GM23338 (cell line): ENCODE measurements around the gene TERB1. TPM values are rescaled to one million over a fixed set of nuclear protein-coding genes. Genes with fewer than 3 reads are reported as not detected.

Experiments
- ATAC-seq: fragments of 200-7000 bp; cut with Tn5 transposase; 3 replicates; pipeline ENCODE4 v1.9.1; 2020
- DNase-seq: peaks from one replicate; pipeline ENCODE4 v3.0.0-alpha.2; 2015; ENCODE audit warnings: low spot score
- H2AFZ ChIP-seq: fragments of 200-600 bp; sonication (generic); 2 replicates; pipeline ENCODE4 v1.8.0; 2016; ENCODE audit warnings: antibody characterized with exemption, mild to moderate bottlenecking, moderate library complexity
- H3F3A ChIP-seq: fragments of 200-600 bp; sonication (generic); replicated peaks from 2 replicates; pipeline ENCODE4 v1.8.0; 2017; ENCODE audit warnings: antibody characterized with exemption, mixed run types, low read depth
- H3K27ac ChIP-seq: fragments of 200-600 bp; sonication (generic); 2 replicates; pipeline ENCODE4 v1.6.1; 2016; ENCODE audit warnings: low read depth
- H3K27me3 ChIP-seq: fragments of 200-600 bp; sonication (generic); 2 replicates; pipeline ENCODE4 v1.8.0; 2016; ENCODE audit warnings: mild to moderate bottlenecking, mixed run types, moderate library complexity; ENCODE audit not compliant: insufficient read depth
- H3K36me3 ChIP-seq: fragments of 200-600 bp; sonication (generic); 2 replicates; pipeline ENCODE4 v1.8.0; 2016; ENCODE audit warnings: mild to moderate bottlenecking; ENCODE audit not compliant: insufficient read depth
- H3K4me1 ChIP-seq: fragments of 200-600 bp; sonication (generic); 2 replicates; pipeline ENCODE4 v1.8.0; 2016; ENCODE audit warnings: mild to moderate bottlenecking, moderate library complexity; ENCODE audit not compliant: insufficient read depth
- H3K4me2 ChIP-seq: fragments of 200-600 bp; sonication (generic); 2 replicates; pipeline ENCODE4 v1.7.1; 2017; ENCODE audit warnings: mixed run types
- H3K4me3 ChIP-seq: fragments of 200-600 bp; sonication (generic); 2 replicates; pipeline ENCODE4 v1.6.1; 2016; ENCODE audit warnings: mixed run types
- H3K79me2 ChIP-seq: fragments of 200-600 bp; sonication (generic); replicated peaks from 2 replicates; pipeline ENCODE4 v1.8.0; 2017; ENCODE audit warnings: mild to moderate bottlenecking; ENCODE audit not compliant: insufficient read depth
- H3K9me2 ChIP-seq: fragments of 200-600 bp; sonication (generic); 2 replicates; pipeline ENCODE4 v1.8.0; 2017; ENCODE audit not compliant: insufficient read depth
- H4K20me1 ChIP-seq: fragments of 200-600 bp; sonication (generic); replicated peaks from 2 replicates; pipeline ENCODE4 v1.8.0; 2017; ENCODE audit warnings: mild to moderate bottlenecking; ENCODE audit not compliant: insufficient read depth
- H3K27ac Mint-ChIP-seq: 2 replicates; pipeline ENCODE4 v1.8.0; 2020; ENCODE audit warnings: inconsistent platforms, mild to moderate bottlenecking, moderate library complexity, mixed read lengths
- H3K27me3 Mint-ChIP-seq: 3 replicates; pipeline ENCODE4 v1.8.0; 2022; ENCODE audit warnings: low read depth, mild to moderate bottlenecking, moderate library complexity, mixed read lengths, inconsistent platforms; ENCODE audit not compliant: insufficient read depth, poor library complexity
- H3K36me3 Mint-ChIP-seq: 3 replicates; pipeline ENCODE4 v1.8.0; 2021; ENCODE audit warnings: low read depth, mild to moderate bottlenecking, inconsistent platforms, moderate library complexity, mixed read lengths
- H3K4me1 Mint-ChIP-seq: 3 replicates; pipeline ENCODE4 v1.8.0; 2020; ENCODE audit warnings: mild to moderate bottlenecking, inconsistent platforms, mixed read lengths
- H3K4me3 Mint-ChIP-seq: 3 replicates; pipeline ENCODE4 v1.8.0; 2021; ENCODE audit warnings: moderate library complexity, mild to moderate bottlenecking, inconsistent platforms, mixed read lengths
- H3K9me3 Mint-ChIP-seq: 3 replicates; pipeline ENCODE4 v1.8.0; 2020; ENCODE audit warnings: moderate library complexity, mild to moderate bottlenecking, inconsistent platforms, mixed read lengths
- CREB1 ChIP-seq: fragments of 250-450 bp; sonication (Bioruptor Pico); IDR thresholded peaks from 2 replicates; pipeline ENCODE4 v1.5.0; 2020; ENCODE audit warnings: low read depth, mild to moderate bottlenecking, moderate library complexity
- JUNB ChIP-seq: IDR thresholded peaks from one replicate; pipeline ENCODE4 v1.6.1; 2016; ENCODE audit warnings: antibody characterized with exemption; ENCODE audit not compliant: unreplicated experiment
- POLR2AphosphoS5 ChIP-seq: IDR thresholded peaks from 2 replicates; pipeline ENCODE4 v1.6.1; 2016; ENCODE audit warnings: antibody characterized with exemption, low read depth
- ZNF462 ChIP-seq: fragments of 250-450 bp; sonication (Bioruptor Pico); IDR thresholded peaks from 2 replicates; pipeline ENCODE4 v1.5.0; 2020; ENCODE audit warnings: mild to moderate bottlenecking, moderate library complexity
- polyA plus RNA-seq: library from polyadenylated mRNA; unstranded; fragments of >200 nt; fragmentation: Nextera tagmentation; extraction: Ambion mirVana; gene quantifications from 2 replicates; pipeline ENCODE4 v1.2.1, GENCODE V29; 2016
- total RNA-seq: library from RNA; depleted of rRNA; stranded (reverse); fragments of >200 nt; shearing (Covaris generic); gene quantifications from 2 replicates; pipeline ENCODE4 v1.2.3, GENCODE V29; 2014

Gene TERB1
- total and polyA plus RNA-seq, 2 experiments from 2014 or later, result not detected

- TF ChIP-seq ZNF462 (no peak), POLR2AphosphoS5 (no peak)
Measured at GRCh38 chr16:66834746-66835145, 33.4 kb upstream of the TERB1 start (continued).

GRCh38 chr16:66832661-66833305 lies 31.4 kb upstream of the TERB1 start:
- H3K27me3 ChIP-seq, result no peaks in the 10 kb centered on the region
- Mint-ChIP-seq H3K4me1 (peaks cover 11% of the 10 kb centered on the region; the same call in 2 of the 3 replicates), H3K36me3 (peaks cover 7% of the 10 kb centered on the region), H3K4me3 (no peak overlapping the region), H3K27ac (no peak overlapping the region), H3K9me3 (no peaks in the 10 kb centered on the region), H3K27me3 (peaks cover 6% of the 10 kb centered on the region)
- H4K20me1 ChIP-seq, result 0 out of 2 replicates have a peak, but pooled peaks cover 3% of the 10 kb centered on the region
- peaks cover 26% of the 10 kb centered on the region for H3K79me2 ChIP-seq
- H3K4me3 ChIP-seq, result no peak overlapping the region
- TF ChIP-seq CREB1 (CRISPR knock-in tag), result 0 out of 2 replicates have a peak, but pooled peaks have one; percentile 28
- no peak for TF ChIP-seq JUNB
- no peaks in the 10 kb centered on the region; the same call in 1 of the 2 replicates for H3F3A ChIP-seq
- ATAC-seq, result no peak
- DNase-seq, result no peak
- H3K4me2 ChIP-seq, result no peak overlapping the region
- H3K36me3 ChIP-seq, result no peaks in the 10 kb centered on the region
- no peaks in the 10 kb centered on the region for H3K9me2 ChIP-seq
- no peak overlapping the region for H3K27ac ChIP-seq
- H3K4me1 ChIP-seq, result peaks cover 8% of the 10 kb centered on the region; the same call in 1 of the 2 replicates
- 0 out of 2 replicates have a peak overlapping the region, but pooled peaks have one; percentile 18 for H2AFZ ChIP-seq
